Fibroblast of skin of right quadriceps (primary cell): ENCODE results near the gene TMEM222.

ENCODE experiments used
- DNase-seq: peaks from one replicate; pipeline ENCODE4 v3.0.0-alpha.2; 2013

TMEM222 gene

DNA sequence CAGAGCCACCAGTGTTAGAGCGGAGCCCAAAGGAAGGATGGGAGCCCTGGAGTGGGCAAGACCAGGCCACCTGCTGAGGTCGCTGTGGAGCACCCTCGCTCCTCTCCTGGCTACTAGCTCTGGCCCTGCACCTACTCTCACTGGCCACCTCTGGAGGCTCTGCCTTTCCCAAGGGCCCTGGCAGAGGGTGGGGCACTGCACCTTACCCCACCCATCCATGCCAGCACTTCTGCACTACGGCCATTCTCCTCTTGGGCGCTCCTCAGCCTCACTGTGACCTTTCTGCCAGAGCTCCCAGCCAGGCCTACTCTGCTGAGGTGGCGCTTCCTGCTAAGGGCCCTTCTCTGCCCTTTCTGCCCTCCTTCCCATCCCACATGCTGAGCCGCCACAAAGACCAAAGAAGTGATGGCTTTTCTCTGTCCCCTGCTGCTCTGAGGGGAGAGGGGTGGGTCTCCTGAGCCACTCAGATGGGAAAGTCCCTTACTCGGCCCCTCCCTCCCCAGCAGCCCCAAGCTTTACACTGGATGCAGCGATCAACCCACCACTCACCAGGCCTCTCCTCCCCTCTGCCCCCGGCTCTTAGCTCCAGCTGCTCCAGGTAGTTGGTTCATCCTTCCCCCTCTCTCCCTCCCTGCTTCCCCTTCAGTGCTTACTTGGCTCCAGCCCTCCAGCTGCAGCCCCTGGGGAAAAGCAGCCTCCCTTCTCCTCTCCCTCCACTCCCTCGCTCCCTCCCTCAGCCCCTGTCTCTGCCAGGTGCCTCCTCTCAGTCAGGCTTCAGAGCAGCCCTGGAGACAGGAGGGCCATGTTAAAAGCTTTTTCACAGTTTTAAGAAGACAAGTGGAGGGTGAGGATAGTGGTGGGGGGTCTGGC is 14.8 kb upstream of the TMEM222 start:
- no peak for DNase-seq

GRCh38 chr1:27307874-27308598 is 13.9 kb upstream of the TMEM222 start:
- no peak for DNase-seq

GRCh38 chr1:27314169-27314568 is 7.8 kb upstream of the TMEM222 start:
- DNase-seq: no peak

GRCh38 chr1:27314737-27315136 is 7.2 kb upstream of the TMEM222 start:
- DNase-seq: no peak

DNA sequence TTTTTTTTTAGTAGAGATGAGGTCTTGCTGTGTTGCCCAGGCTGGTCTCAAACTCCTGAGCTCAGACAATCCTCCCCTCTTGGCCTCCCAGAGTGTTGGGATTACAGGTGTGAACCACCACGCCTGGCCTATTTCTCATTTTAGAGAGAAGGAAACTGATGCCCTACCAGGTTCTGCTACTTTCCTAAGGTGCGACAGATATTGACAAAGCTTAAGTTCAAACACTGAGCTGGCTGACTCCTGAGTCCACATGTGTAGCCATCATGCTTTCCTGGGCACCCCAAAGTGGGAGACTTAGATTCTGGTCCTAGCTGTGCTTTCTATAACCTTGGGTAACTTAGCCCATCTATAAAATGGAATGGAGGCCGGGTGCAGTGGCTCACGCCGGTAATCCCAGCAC is 5.1 kb upstream of the TMEM222 start:
- no peak for DNase-seq

DNA sequence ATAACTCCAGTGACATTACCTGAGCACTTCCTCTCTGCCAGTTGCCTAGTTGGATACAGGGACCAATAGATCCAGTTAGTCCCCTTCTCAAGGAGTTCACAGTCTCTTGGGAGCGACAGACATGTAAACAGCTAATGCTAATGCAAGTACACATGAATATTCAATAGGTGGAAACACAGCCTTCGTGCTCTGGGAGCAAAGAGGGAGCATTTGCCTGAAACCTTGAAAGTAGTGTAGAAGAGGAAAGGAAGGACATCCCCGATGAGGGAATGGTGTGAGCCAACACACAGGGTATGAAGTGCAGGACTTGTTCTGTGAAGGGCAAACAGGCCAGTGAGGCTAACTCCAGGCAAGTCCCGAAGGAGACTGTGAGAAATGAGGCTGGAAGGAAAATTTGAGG is 3.8 kb upstream of the TMEM222 start:
- DNase-seq: no peak

- peak; percentile 87 for DNase-seq
These were observed 3.4 kb upstream of the TMEM222 start for GRCh38 chr1:27318596-27318995.

DNA sequence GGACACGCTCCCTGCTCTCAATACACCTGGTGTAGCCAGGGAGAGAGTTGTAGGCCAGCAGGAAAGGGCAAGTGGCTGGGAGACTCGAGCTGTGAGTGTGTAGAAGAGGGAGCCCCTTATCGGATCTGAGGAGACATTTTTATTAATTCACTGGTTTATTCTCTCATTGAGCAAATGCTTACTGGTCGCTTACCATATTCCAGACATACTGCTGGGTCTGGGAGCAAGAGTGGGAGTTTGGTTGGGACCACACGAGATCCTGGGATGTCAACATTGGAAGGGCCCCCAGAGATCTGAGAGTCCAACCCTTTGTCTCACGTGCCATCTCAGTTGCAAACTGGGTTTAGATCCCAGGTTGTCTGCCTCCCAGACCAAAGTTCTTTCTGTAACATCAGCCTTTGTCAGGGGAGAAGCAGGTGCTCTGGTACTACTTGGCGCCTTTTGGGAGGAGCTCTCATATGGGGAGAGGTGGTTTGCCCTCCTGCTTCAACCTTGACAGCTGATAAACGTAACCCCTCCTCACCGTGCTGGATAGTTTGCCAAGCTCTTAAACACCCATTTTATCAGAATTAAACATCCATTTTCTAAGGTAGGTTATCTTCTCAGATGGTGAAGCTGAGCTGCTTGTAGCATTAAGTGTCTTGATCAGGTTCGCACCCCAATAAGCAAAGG is 742 bp downstream of the TMEM222 start:
- DNase-seq: no peak

- DNase-seq: no peak
These were observed 3.3 kb downstream of the TMEM222 start for GRCh38 chr1:27325286-27325685.

GRCh38 chr1:27327964-27328363 is 6.0 kb downstream of the TMEM222 start:
- DNase-seq: no peak

GRCh38 chr1:27330786-27331185 is 8.8 kb downstream of the TMEM222 start:
- no peak for DNase-seq

DNA sequence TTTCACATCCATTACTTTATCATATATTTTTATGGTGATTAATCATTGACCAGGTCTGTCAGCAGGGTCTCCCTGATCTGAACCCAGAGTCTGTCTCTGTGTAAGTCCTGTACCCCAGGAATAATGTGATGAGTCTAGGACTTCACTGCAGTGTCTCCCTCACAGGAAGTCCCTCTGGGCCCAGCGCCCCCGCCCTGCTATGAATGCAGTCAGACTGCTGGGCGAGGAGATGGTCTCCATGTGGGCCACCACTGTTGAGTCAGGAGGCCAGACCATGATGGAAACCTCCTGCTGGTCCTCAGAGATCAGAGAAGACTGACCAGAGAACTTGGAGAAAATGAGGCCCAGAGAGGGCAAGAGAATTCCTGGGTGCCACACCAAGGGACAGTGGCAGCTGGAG is 9.5 kb downstream of the TMEM222 start:
- DNase-seq: no peak

DNA sequence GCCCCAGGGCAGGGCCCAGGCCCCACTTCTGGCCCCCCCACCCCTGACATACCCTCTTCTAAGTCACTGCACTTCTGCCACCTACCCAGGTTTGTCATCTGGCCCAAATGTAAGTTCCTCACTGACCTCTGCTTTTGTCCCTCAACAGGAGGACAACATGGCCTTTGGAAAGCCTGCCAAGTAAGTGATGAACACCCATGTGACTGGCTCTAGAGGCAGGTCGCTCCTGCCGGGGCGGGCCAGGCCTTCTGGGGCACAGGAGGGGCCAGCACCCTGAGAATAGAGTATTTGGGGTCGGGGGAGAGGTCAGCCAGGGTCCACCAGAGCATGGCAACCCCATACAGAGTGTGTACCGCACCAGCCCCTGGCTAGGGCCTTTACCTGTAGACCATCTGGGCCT is 10.0 kb downstream of the TMEM222 start:
- DNase-seq: no peak

- DNase-seq: no peak
These were observed 10.7 kb downstream of the TMEM222 start for GRCh38 chr1:27332536-27333281.

DNA sequence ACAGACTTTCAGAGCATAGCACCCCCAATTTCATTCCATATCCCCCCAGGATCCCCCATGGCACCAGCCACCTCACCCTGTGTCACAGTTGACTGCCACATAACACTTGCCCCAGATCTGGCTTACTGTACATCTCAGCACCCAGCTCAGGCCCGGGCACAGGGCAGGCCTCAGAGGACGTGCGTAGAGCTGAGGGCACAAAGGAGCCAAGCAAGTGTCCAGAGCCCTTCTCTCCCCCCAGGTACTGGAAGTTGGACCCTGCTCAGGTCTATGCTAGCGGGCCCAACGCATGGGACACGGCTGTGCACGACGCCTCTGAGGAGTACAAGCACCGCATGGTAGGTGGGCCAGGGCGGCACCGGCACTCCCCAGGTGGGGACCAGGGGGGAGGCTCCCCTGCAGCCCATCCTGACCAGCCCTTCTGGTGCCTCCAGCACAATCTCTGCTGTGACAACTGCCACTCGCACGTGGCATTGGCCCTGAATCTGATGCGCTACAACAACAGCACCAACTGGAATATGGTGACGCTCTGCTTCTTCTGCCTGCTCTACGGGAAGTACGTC is 11.8 kb downstream of the TMEM222 start:
- DNase-seq: no peak

GRCh38 chr1:27335506-27336422 is 13.8 kb downstream of the TMEM222 start:
- DNase-seq: no peak

GRCh38 chr1:27336756-27337155 is 14.8 kb downstream of the TMEM222 start:
- no peak for DNase-seq

DNA sequence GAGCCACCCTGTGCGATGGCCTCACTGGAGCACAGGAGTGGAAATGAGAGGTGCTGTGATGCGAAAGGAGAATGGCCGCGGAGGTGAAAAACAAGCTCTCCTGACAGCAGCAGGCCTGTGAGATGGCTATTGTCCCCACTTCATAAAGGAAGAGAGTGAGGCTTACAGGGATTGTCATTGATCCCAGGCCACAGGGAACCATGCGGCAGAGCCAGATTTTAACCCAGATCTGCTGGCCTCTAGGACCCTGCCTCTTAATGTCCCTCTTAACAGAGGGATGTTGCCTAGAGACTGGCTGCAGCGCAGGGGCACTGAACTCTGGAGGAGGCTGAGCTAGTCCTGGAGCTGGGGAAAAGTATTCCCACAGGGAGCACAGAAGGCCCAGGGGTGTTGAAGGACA is 16.8 kb downstream of the TMEM222 start:
- DNase-seq: no peak

- no peak for DNase-seq
These were observed 17.2 kb downstream of the TMEM222 start for GRCh38 chr1:27339213-27339612.

DNA sequence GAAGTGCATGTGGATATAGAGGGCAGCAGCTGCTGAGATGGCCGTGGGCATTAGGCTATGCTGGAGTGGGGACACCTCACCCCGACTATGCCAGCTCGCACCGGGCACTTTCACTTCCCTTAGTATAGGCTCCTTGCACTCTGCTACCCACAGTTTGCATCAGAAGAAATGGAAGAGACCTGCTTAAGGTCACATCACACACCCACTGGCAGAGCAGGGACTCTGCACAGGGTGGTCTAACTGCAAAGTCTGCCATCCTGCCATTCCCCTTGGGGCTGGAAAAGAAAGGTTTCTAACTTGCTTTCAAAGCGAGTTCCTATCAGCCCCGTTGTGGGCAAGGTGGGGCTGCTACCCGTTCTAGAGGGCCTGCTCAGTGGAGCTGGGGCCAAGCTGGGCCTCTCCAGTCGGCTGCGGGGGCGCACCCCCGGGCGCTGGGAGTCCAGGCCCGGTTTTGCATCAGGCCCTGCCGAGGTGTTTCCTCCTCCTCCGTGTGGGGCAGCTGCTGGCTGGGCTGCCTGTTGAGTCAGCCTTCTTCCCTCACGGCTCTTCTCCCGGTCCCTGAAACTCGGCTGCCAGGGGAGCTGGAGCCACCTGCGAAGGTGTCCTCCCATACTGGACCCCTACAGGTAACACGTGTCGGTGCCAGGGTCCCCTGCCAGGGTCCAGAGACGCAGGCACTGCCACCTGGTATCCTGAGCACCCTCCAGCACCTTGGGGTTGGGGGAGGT is 19.7 kb downstream of the TMEM222 start, which contains the start of gene SYTL1:
SYTL1 (plus strand) TSS at position 498 of the 728 bp plus-strand sequence. CDS start 3,313 bp downstream, outside the sequence.
- DNase-seq: peak; percentile 75

DNA sequence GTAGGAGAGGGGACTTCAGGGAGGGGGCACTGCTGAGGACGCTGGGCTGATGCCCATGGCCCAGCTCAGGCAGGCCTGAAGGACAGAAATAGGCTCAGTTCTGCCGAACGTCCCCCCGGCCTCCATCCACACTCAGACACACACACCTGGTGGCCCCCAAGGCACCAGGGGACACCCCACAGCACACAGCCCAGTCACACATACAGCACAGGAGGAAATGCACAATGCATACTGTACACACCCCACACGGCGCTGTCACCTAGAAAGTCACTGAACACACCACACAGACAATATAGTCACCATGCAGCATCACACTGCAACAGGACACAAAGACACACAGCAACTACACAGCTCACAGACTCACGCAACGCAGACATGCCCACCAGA is 20.4 kb downstream of the TMEM222 start:
- DNase-seq: no peak
